Measurements from ENCODE around the gene SLC25A11.

GRCh38 chr17:4967539-4968485 is 28.0 kb upstream of the SLC25A11 start, which contains the start of gene SPAG7:
- peak in 2 of 5 experiments; percentile 23 to 27 for TF ChIP-seq CTCF (IDR thresholded peaks at IDR 0.05)
- no peak for TF ChIP-seq EP300 (IDR thresholded peaks at IDR 0.05; ENCODE audit: low read depth)
- TF ChIP-seq POLR2A (IDR thresholded peaks at IDR 0.05), result peak; percentile 79

Measured in transverse colon (tissue), 3 donors.